ENCODE data around the gene GLCCI1. TPM values are rescaled to one million over a fixed set of nuclear protein-coding genes. Genes with fewer than 3 reads are reported as not detected.

Gene GLCCI1
- total and polyA plus RNA-seq, 2 of the 8 experiments (the other 6 are each of a cell fraction or from before 2014, with no cell fraction given): 12.4 to 27.7 TPM

DNA sequence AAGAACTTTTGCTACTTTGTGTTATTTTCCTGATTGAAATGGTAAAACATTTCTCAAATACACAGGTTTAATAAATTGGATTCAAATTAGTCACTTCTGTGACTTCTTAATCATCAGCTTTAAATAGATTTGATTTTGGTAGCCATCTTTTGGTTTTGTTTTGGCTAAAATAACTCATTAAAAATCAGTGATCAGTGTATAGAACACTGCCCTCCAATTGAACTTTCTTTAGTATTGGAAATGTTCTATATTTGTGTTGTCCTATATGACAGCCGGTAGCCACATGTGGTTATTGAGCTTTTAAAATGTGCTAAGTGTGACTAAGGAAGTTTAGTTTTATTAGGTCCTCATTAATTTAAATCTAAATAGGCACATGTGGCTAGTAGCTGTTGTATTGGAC lies 50.4 kb downstream of the GLCCI1 start (continued):
- TF ChIP-seq HDAC2 (IDR thresholded peaks at IDR 0.05; ENCODE audit: borderline replicate concordance in 1 of 2, low read depth in 2 of 2, low read length in 2 of 2) (no peak), SUZ12 (IDR thresholded peaks at IDR 0.05; ENCODE audit: low read length) (no peak)
